Fibroblast of lung (primary cell): ENCODE data around the gene DPYSL4. TPM values are rescaled to one million over a fixed set of nuclear protein-coding genes. Genes with fewer than 3 reads are reported as not detected.

ENCODE experiments used
- DNase-seq, 2 donors: peaks; one replicate each; pipeline versions ENCODE4 v3.0.0 to v3.0.0-alpha.2; 2010; ENCODE audit warnings: low read depth in 2 of 2
- H2AFZ ChIP-seq: 2 replicates; pipeline ENCODE4 v1.5.1; 2012; ENCODE audit warnings: low read length, control low read depth, inconsistent platforms
- H3K27ac ChIP-seq: 2 replicates; pipeline ENCODE4 v1.5.1; 2011; ENCODE audit warnings: low read length, control low read depth; ENCODE audit not compliant: insufficient read depth
- H3K27me3 ChIP-seq: 2 replicates; pipeline ENCODE4 v1.5.1; 2011; ENCODE audit warnings: mild to moderate bottlenecking, low read length; ENCODE audit not compliant: control insufficient read depth, insufficient read depth
- H3K36me3 ChIP-seq: 2 replicates; pipeline ENCODE4 v1.5.1; 2011; ENCODE audit warnings: low read length; ENCODE audit not compliant: control insufficient read depth, insufficient read depth
- H3K4me1 ChIP-seq: 2 replicates; pipeline ENCODE4 v1.5.1; 2011; ENCODE audit warnings: low read length; ENCODE audit not compliant: control insufficient read depth, insufficient read depth; ENCODE audit errors: extremely low read depth
- H3K4me2 ChIP-seq: 2 replicates; pipeline ENCODE4 v1.5.1; 2011; ENCODE audit warnings: low read length, control low read depth; ENCODE audit not compliant: insufficient read depth; ENCODE audit errors: extremely low read depth
- H3K4me3 ChIP-seq, 4 experiments: fragments of 200-600 bp in 1 of 4; sonication (generic) in 1 of 4; replicated peaks in 1 of 4; 2 replicates each; pipeline ENCODE4 v1.5.1; 2011 to 2016; ENCODE audit warnings: low read length in 4 of 4, low read depth in 3 of 4, mild to moderate bottlenecking in 3 of 4, control low read depth in 2 of 4, inconsistent platforms in 1 of 4, mixed read lengths in 1 of 4; ENCODE audit not compliant: insufficient read depth in 1 of 4; ENCODE audit errors: control extremely low read depth in 1 of 4
- H3K79me2 ChIP-seq: 2 replicates; pipeline ENCODE4 v1.5.1; 2012; ENCODE audit warnings: mild to moderate bottlenecking, low read length, inconsistent platforms; ENCODE audit not compliant: control insufficient read depth, insufficient read depth
- H3K9ac ChIP-seq: 2 replicates; pipeline ENCODE4 v1.5.1; 2011; ENCODE audit warnings: mild to moderate bottlenecking, low read length, control low read depth; ENCODE audit not compliant: insufficient read depth
- H3K9me3 ChIP-seq: 2 replicates; pipeline ENCODE4 v1.5.1; 2012; ENCODE audit warnings: low read depth, low read length; ENCODE audit not compliant: control insufficient read depth, insufficient read depth
- H4K20me1 ChIP-seq: 2 replicates; pipeline ENCODE4 v1.5.1; 2011; ENCODE audit warnings: low read length; ENCODE audit not compliant: control insufficient read depth, insufficient read depth; ENCODE audit errors: extremely low read depth
- CTCF ChIP-seq, 2 donors: IDR thresholded peaks in 1 of 2; conservative IDR thresholded peaks in 1 of 2; 1 replicate in 1 of 2; 2 replicates in 1 of 2; pipeline ENCODE4 v1.5.1; 2011 to 2012; ENCODE audit warnings: low read length in 2 of 2, control low read depth in 1 of 2, inconsistent platforms in 1 of 2, low read depth in 1 of 2, mild to moderate bottlenecking in 1 of 2
- EZH2 ChIP-seq: IDR thresholded peaks from 2 replicates; pipeline ENCODE4 v1.5.1; 2012; ENCODE audit warnings: low read length, control low read depth, mild to moderate bottlenecking; ENCODE audit errors: missing control alignments
- polyA plus RNA-seq, 2 donors: library from polyadenylated mRNA; depleted of rRNA in 1 of 2; stranded (reverse) in 1 of 2; unstranded in 1 of 2; fragments of >200 nt; gene quantifications; 2 replicates each; pipeline ENCODE4 v1.2.1, GENCODE V29; 2011 to 2012; ENCODE audit warnings: missing spikeins in 1 of 2
- total RNA-seq: library from RNA; depleted of rRNA; stranded (reverse); fragments of >200 nt; gene quantifications from 2 replicates; pipeline ENCODE4 v1.2.1, GENCODE V29; 2014

DPYSL4 gene
- total and polyA plus RNA-seq, 2 donors (not counting 1 experiment from before 2014, with no cell fraction given): 0.83 to 1.4 TPM

GRCh38 chr10:132250481-132251475 is 64.0 kb downstream of the DPYSL4 start:
- Histone ChIP-seq H2AFZ (no peak overlapping the region), H3K27ac (no peak overlapping the region), H4K20me1 (no peaks in the 10 kb centered on the region), H3K4me2 (no peak overlapping the region), H3K4me1 (no peaks in the 10 kb centered on the region), H3K36me3 (no peaks in the 10 kb centered on the region), H3K79me2 (no peaks in the 10 kb centered on the region), H3K9ac (no peak overlapping the region), H3K27me3 (no peaks in the 10 kb centered on the region), H3K4me3 (no peak overlapping the region), H3K9me3 (no peaks in the 10 kb centered on the region)
- no peak for TF ChIP-seq CTCF (conservative IDR thresholded peaks at IDR 0.05 in 1 of 2, IDR thresholded peaks at IDR 0.05 in 1 of 2; ENCODE audit: low read depth in 1 of 2, low read length in 2 of 2)
- no peak for TF ChIP-seq EZH2
- no peak for DNase-seq

GRCh38 chr10:132251928-132252327 is 65.2 kb downstream of the DPYSL4 start:
- Histone ChIP-seq H3K27me3 (no peaks in the 10 kb centered on the region), H3K4me3 (no peak overlapping the region), H3K9me3 (no peaks in the 10 kb centered on the region), H3K9ac (no peak overlapping the region), H3K4me1 (no peaks in the 10 kb centered on the region), H2AFZ (no peak overlapping the region), H4K20me1 (no peaks in the 10 kb centered on the region), H3K27ac (no peak overlapping the region), H3K4me2 (no peak overlapping the region), H3K79me2 (no peaks in the 10 kb centered on the region), H3K36me3 (no peaks in the 10 kb centered on the region)
- no peak for TF ChIP-seq CTCF (conservative IDR thresholded peaks at IDR 0.05 in 1 of 2, IDR thresholded peaks at IDR 0.05 in 1 of 2; ENCODE audit: low read depth in 1 of 2, low read length in 2 of 2)
- TF ChIP-seq EZH2: no peak
- no peak for DNase-seq

GRCh38 chr10:132252412-132252811 is 65.7 kb downstream of the DPYSL4 start:
- no peaks in the 10 kb centered on the region for H4K20me1 ChIP-seq

More at GRCh38 chr10:132252412-132252811, 65.7 kb downstream of the DPYSL4 start:
- no peak overlapping the region for H2AFZ ChIP-seq
- no peak overlapping the region for H3K9ac ChIP-seq
- H3K27ac ChIP-seq: no peak overlapping the region
- H3K4me3 ChIP-seq: no peak overlapping the region
- no peaks in the 10 kb centered on the region for H3K4me1 ChIP-seq
- TF ChIP-seq CTCF (conservative IDR thresholded peaks at IDR 0.05 in 1 of 2, IDR thresholded peaks at IDR 0.05 in 1 of 2; ENCODE audit: low read depth in 1 of 2, low read length in 2 of 2) (no peak), EZH2 (no peak)
- H3K4me2 ChIP-seq: no peak overlapping the region
- no peaks in the 10 kb centered on the region for H3K79me2 ChIP-seq
- no peaks in the 10 kb centered on the region for H3K9me3 ChIP-seq
- H3K27me3 ChIP-seq: no peaks in the 10 kb centered on the region
- DNase-seq: no peak
- no peaks in the 10 kb centered on the region for H3K36me3 ChIP-seq
